Tibial nerve (tissue), 3 donors: ENCODE data around the gene RHBDD1.

Source experiments
- POLR2A ChIP-seq, 2 donors: fragments of 450-650 bp; IDR thresholded peaks; one replicate each; pipeline ENCODE4 v1.6.1; 2017; ENCODE audit warnings: antibody characterized with exemption in 2 of 2, mild to moderate bottlenecking in 2 of 2, moderate library complexity in 2 of 2
- TF ChIP-seq, protein P1 (sequence below), 5 experiments: fragments of 200-600 bp in 3 of 5; fragments of 450-650 bp in 2 of 5; sonication (generic) in 3 of 5; IDR thresholded peaks; one replicate each; pipeline ENCODE4 v1.5.1; 2016 to 2019; ENCODE audit warnings: antibody characterized with exemption in 5 of 5, mild to moderate bottlenecking in 3 of 5, moderate library complexity in 2 of 5

DNA sequence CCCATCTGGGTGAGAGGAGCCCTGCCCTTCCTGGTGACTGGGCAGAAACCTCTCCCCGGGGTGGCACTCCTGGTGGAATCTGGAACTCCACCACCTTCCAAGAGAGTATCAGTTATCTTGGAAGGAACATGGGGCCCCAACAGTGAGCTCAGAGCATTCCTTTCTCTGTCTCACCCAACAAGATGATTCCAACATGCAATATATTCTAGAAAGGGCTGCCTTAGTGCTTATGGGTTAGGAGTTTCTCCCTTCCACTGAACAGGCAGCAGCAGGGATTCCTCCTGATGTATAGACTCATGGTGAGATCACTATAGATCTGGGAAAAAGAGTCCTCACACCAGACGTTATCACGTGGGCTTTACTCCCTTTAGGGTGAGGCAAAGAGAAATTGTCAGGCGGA, 181.0 kb downstream of the RHBDD1 start:
- TF ChIP-seq, protein P1, sequence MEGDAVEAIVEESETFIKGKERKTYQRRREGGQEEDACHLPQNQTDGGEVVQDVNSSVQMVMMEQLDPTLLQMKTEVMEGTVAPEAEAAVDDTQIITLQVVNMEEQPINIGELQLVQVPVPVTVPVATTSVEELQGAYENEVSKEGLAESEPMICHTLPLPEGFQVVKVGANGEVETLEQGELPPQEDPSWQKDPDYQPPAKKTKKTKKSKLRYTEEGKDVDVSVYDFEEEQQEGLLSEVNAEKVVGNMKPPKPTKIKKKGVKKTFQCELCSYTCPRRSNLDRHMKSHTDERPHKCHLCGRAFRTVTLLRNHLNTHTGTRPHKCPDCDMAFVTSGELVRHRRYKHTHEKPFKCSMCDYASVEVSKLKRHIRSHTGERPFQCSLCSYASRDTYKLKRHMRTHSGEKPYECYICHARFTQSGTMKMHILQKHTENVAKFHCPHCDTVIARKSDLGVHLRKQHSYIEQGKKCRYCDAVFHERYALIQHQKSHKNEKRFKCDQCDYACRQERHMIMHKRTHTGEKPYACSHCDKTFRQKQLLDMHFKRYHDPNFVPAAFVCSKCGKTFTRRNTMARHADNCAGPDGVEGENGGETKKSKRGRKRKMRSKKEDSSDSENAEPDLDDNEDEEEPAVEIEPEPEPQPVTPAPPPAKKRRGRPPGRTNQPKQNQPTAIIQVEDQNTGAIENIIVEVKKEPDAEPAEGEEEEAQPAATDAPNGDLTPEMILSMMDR (IDR thresholded peaks at IDR 0.05): no peak
- no peak for TF ChIP-seq POLR2A (IDR thresholded peaks at IDR 0.05)
